A673 (cell line): ENCODE data around the gene NTNG2. TPM values are rescaled to one million over a fixed set of nuclear protein-coding genes. Genes with fewer than 3 reads are reported as not detected.

Experiments used
- BruUV-seq: library from RNA; stranded (reverse); fragments of 400-500 nt; replicated peaks from 2 replicates; lab custom pipeline; 2021; lab: Mats Ljungman, UMichigan
- CTCF ChIA-PET: fragments of 300-600 bp; sonication (Branson Sonifier 250); formaldehyde crosslinking; loops from one replicate; lab custom pipeline; 2022; ENCODE audit warnings: antibody characterized with exemption; lab: Charles Lee
- POLR2A ChIA-PET: fragments of 300-600 bp; sonication (Branson Sonifier 250); formaldehyde crosslinking; loops from one replicate; lab custom pipeline; 2022; ENCODE audit warnings: antibody characterized with exemption; ENCODE audit not compliant: low non-redundant PET; lab: Charles Lee
- DNase-seq: peaks from one replicate; pipeline ENCODE4 v3.0.0-alpha.2; 2015; ENCODE audit warnings: low spot score
- H3K27ac ChIP-seq: fragments of 200-600 bp; sonication (generic); 2 replicates; pipeline ENCODE4 v1.5.1; 2016; ENCODE audit warnings: mixed run types, low read depth, mild to moderate bottlenecking, mixed read lengths, antibody characterized with exemption, low read length; ENCODE audit not compliant: poor library complexity, severe bottlenecking
- H3K27me3 ChIP-seq: fragments of 200-600 bp; sonication (generic); replicated peaks from 2 replicates; pipeline ENCODE4 v1.6.1; 2017; ENCODE audit warnings: mixed run types, low read depth, mild to moderate bottlenecking, mixed read lengths, antibody characterized with exemption, low read length; ENCODE audit not compliant: insufficient read depth, poor library complexity
- H3K36me3 ChIP-seq: fragments of 200-600 bp; sonication (generic); 2 replicates; pipeline ENCODE4 v1.6.1; 2016; ENCODE audit warnings: mixed run types, mild to moderate bottlenecking, mixed read lengths, antibody characterized with exemption, low read length; ENCODE audit not compliant: insufficient read depth, poor library complexity, severe bottlenecking
- H3K4me1 ChIP-seq: fragments of 200-600 bp; sonication (generic); 2 replicates; pipeline ENCODE4 v1.6.1; 2017; ENCODE audit warnings: mixed run types, mild to moderate bottlenecking, mixed read lengths, antibody characterized with exemption, low read length; ENCODE audit not compliant: insufficient read depth, poor library complexity, severe bottlenecking
- H3K4me3 ChIP-seq: fragments of 200-600 bp; sonication (generic); 2 replicates; pipeline ENCODE4 v1.5.1; 2016; ENCODE audit warnings: low read depth, mixed run types, mild to moderate bottlenecking, mixed read lengths, low read length; ENCODE audit not compliant: poor library complexity, severe bottlenecking
- H3K9me3 ChIP-seq: fragments of 200-600 bp; sonication (generic); 2 replicates; pipeline ENCODE4 v1.6.1; 2016; ENCODE audit warnings: mixed run types, low read depth, mild to moderate bottlenecking, mixed read lengths, antibody characterized with exemption, low read length; ENCODE audit not compliant: poor library complexity, severe bottlenecking
- CTCF ChIP-seq: fragments of 300-800, 200-600 bp; sonication (generic); conservative IDR thresholded peaks from 2 replicates; pipeline ENCODE4 v1.5.1; 2017; ENCODE audit warnings: low read depth, mild to moderate bottlenecking, antibody characterized with exemption, low read length, moderate library complexity, mixed read lengths
- EZH2 ChIP-seq: fragments of 200-600 bp; sonication (generic); IDR thresholded peaks from 2 replicates; pipeline ENCODE4 v1.6.1; 2017; ENCODE audit warnings: borderline replicate concordance, low read depth, mild to moderate bottlenecking, mixed read lengths, antibody characterized with exemption, low read length; ENCODE audit not compliant: poor library complexity, severe bottlenecking
- intact Hi-C: fragments of 100-400 bp; cut with micrococcal nuclease; formaldehyde crosslinking; loops from one replicate; pipeline ENCODE4 v1.10.0; 2022; ENCODE audit not compliant: unreplicated experiment
- total RNA-seq: library from RNA; stranded (reverse); gene quantifications from 2 replicates; pipeline ENCODE4 v1.2.3, GENCODE V29; 2021

NTNG2 gene
- total RNA-seq, 1 experiment from 2014 or later: 1.5 TPM

DNA sequence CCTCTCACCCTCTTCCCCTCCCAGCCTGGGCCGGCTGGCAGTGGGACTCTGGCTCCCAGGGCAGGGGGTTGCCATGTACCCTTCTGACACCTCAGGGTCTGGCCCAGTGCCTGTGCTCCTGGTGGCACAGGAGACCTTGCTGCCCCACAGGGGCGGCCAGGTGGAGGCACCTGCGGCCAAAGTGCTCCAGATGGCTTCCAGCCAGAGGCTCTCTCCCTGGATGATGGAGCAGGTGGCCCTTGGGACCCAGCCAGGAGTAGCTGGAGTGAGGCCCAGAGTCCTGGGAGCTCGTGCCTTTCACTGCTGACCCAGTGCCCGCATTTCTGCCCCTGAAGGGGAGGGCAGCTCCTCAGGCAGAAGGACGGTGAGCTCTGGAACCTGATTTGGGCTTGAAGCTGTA lies 87.3 kb downstream of the NTNG2 start:
- ChIA-PET CTCF (no interaction called here), POLR2A (no interaction called here)
- Histone ChIP-seq H3K27ac (no peak overlapping the region), H3K27me3 (no peaks in the 10 kb centered on the region), H3K4me3 (no peak overlapping the region), H3K36me3 (no peaks in the 10 kb centered on the region), H3K9me3 (no peaks in the 10 kb centered on the region), H3K4me1 (peaks cover 19% of the 10 kb centered on the region)
- DNase-seq: no peak
- intact Hi-C loops: no loop called here
- no peak for TF ChIP-seq CTCF
- BruUV-seq: no TSS peak

DNA sequence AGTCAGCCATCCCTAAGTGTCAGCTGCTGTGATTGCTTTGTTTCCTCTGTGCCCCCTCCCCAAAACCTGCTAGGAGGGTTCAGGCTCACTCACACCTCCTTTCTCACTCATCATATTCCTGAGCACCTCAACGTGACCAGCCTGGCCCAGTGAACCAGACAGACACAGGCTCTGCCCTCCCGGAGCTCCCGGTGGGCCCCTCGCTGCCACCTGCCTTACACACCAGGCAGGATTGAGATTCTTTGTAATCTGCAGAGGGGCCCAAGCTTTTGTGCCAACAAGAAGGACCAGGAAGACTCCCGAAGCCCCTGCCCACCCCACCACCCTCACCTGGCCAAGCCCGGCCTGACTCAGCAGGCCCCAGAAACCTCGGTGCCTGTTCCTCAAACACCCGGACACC lies 87.8 kb downstream of the NTNG2 start:
- intact Hi-C loops: loop anchor here (5.0 kb wide), 1 partner anchor 487 kb away; no protein-coding TSS in a partner anchor
- ChIA-PET CTCF (no interaction called here), POLR2A (no interaction called here)

DNA sequence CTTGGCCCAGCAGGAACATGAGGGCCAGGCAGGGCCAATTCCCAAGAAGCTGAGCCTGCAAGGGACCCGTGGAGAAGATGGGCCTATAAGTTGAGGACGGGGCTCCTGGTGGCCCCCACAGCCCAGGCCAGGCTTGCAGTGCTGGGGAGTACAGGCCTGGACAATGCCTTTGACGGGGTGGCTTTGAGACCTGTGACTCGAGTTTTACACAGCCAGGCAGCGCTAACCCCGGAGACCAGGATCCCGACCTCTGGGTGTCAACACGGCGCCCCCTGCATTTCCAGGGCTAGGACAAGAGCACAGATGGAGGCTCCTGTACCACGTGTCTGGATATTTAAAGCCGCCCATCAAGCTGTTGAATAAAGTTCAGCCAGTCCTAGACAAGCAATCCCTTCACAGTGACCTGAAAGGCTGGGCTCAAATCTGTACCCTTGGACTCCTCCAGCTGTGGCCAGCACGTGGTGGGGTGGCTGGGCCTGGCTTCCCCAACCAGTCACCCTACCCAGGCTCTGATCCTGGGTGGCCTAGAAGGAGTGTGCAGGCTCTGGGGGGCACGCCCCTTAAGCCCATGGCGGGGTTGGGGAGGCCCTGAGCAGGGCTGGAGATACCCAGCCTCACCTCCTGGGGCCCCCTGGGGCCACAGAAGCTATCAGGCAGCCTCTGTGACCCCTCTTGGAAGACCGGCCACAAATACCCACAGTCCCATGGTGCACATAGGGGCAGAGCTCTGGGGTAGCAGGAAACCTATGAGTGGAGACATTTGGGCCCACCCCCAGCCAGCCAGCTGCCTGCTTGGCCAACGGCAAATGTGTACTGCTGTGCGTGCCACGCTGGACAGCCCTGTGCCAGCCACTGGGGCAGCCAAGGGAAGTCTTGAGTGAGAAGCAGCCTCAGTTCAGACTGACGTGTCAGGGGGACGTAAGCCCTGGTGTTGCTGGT lies 88.7 kb downstream of the NTNG2 start:
- ChIA-PET CTCF (no interaction called here), POLR2A (no interaction called here)
- BruUV-seq: no TSS peak
- no peak for DNase-seq
- H3K4me3 ChIP-seq: no peak overlapping the region
- no peak for TF ChIP-seq CTCF
- no peak for TF ChIP-seq EZH2
- H3K9me3 ChIP-seq: no peaks in the 10 kb centered on the region
- H3K27ac ChIP-seq: no peak overlapping the region
- no peaks in the 10 kb centered on the region for H3K36me3 ChIP-seq
- H3K27me3 ChIP-seq: no peaks in the 10 kb centered on the region
- intact Hi-C loops: loop anchor here (5.0 kb wide), 1 partner anchor 488 kb away; no protein-coding TSS in a partner anchor
- H3K4me1 ChIP-seq: peaks cover 11% of the 10 kb centered on the region

More for the DNA sequence above, 87.8 kb downstream of the NTNG2 start:
- H3K27me3 ChIP-seq: no peaks in the 10 kb centered on the region
- H3K36me3 ChIP-seq: no peaks in the 10 kb centered on the region
- no peak for TF ChIP-seq EZH2
- no peak for TF ChIP-seq CTCF
- no peak for DNase-seq
- H3K9me3 ChIP-seq: no peaks in the 10 kb centered on the region
- H3K4me3 ChIP-seq: no peak overlapping the region
- no peak overlapping the region for H3K27ac ChIP-seq
- peaks cover 19% of the 10 kb centered on the region for H3K4me1 ChIP-seq
- BruUV-seq: no TSS peak
